GM23338 (cell line): ENCODE measurements around the gene IL17REL. TPM values are rescaled to one million over a fixed set of nuclear protein-coding genes. Genes with fewer than 3 reads are reported as not detected.

Source experiments
- ATAC-seq: fragments of 200-7000 bp; cut with Tn5 transposase; 3 replicates; pipeline ENCODE4 v1.9.1; 2020
- DNase-seq: peaks from one replicate; pipeline ENCODE4 v3.0.0-alpha.2; 2015; ENCODE audit warnings: low spot score
- H2AFZ ChIP-seq: fragments of 200-600 bp; sonication (generic); 2 replicates; pipeline ENCODE4 v1.8.0; 2016; ENCODE audit warnings: antibody characterized with exemption, mild to moderate bottlenecking, moderate library complexity
- H3F3A ChIP-seq: fragments of 200-600 bp; sonication (generic); replicated peaks from 2 replicates; pipeline ENCODE4 v1.8.0; 2017; ENCODE audit warnings: antibody characterized with exemption, mixed run types, low read depth
- H3K27ac ChIP-seq: fragments of 200-600 bp; sonication (generic); 2 replicates; pipeline ENCODE4 v1.6.1; 2016; ENCODE audit warnings: low read depth
- H3K27me3 ChIP-seq: fragments of 200-600 bp; sonication (generic); 2 replicates; pipeline ENCODE4 v1.8.0; 2016; ENCODE audit warnings: mild to moderate bottlenecking, mixed run types, moderate library complexity; ENCODE audit not compliant: insufficient read depth
- H3K36me3 ChIP-seq: fragments of 200-600 bp; sonication (generic); 2 replicates; pipeline ENCODE4 v1.8.0; 2016; ENCODE audit warnings: mild to moderate bottlenecking; ENCODE audit not compliant: insufficient read depth
- H3K4me1 ChIP-seq: fragments of 200-600 bp; sonication (generic); 2 replicates; pipeline ENCODE4 v1.8.0; 2016; ENCODE audit warnings: mild to moderate bottlenecking, moderate library complexity; ENCODE audit not compliant: insufficient read depth
- H3K4me2 ChIP-seq: fragments of 200-600 bp; sonication (generic); 2 replicates; pipeline ENCODE4 v1.7.1; 2017; ENCODE audit warnings: mixed run types
- H3K4me3 ChIP-seq: fragments of 200-600 bp; sonication (generic); 2 replicates; pipeline ENCODE4 v1.6.1; 2016; ENCODE audit warnings: mixed run types
- H3K79me2 ChIP-seq: fragments of 200-600 bp; sonication (generic); replicated peaks from 2 replicates; pipeline ENCODE4 v1.8.0; 2017; ENCODE audit warnings: mild to moderate bottlenecking; ENCODE audit not compliant: insufficient read depth
- H3K9me2 ChIP-seq: fragments of 200-600 bp; sonication (generic); 2 replicates; pipeline ENCODE4 v1.8.0; 2017; ENCODE audit not compliant: insufficient read depth
- H4K20me1 ChIP-seq: fragments of 200-600 bp; sonication (generic); replicated peaks from 2 replicates; pipeline ENCODE4 v1.8.0; 2017; ENCODE audit warnings: mild to moderate bottlenecking; ENCODE audit not compliant: insufficient read depth
- H3K27ac Mint-ChIP-seq: 2 replicates; pipeline ENCODE4 v1.8.0; 2020; ENCODE audit warnings: inconsistent platforms, mild to moderate bottlenecking, moderate library complexity, mixed read lengths
- H3K27me3 Mint-ChIP-seq: 3 replicates; pipeline ENCODE4 v1.8.0; 2022; ENCODE audit warnings: low read depth, mild to moderate bottlenecking, moderate library complexity, mixed read lengths, inconsistent platforms; ENCODE audit not compliant: insufficient read depth, poor library complexity
- H3K36me3 Mint-ChIP-seq: 3 replicates; pipeline ENCODE4 v1.8.0; 2021; ENCODE audit warnings: low read depth, mild to moderate bottlenecking, inconsistent platforms, moderate library complexity, mixed read lengths
- H3K4me1 Mint-ChIP-seq: 3 replicates; pipeline ENCODE4 v1.8.0; 2020; ENCODE audit warnings: mild to moderate bottlenecking, inconsistent platforms, mixed read lengths
- H3K4me3 Mint-ChIP-seq: 3 replicates; pipeline ENCODE4 v1.8.0; 2021; ENCODE audit warnings: moderate library complexity, mild to moderate bottlenecking, inconsistent platforms, mixed read lengths
- H3K9me3 Mint-ChIP-seq: 3 replicates; pipeline ENCODE4 v1.8.0; 2020; ENCODE audit warnings: moderate library complexity, mild to moderate bottlenecking, inconsistent platforms, mixed read lengths
- CREB1 ChIP-seq: fragments of 250-450 bp; sonication (Bioruptor Pico); IDR thresholded peaks from 2 replicates; pipeline ENCODE4 v1.5.0; 2020; ENCODE audit warnings: low read depth, mild to moderate bottlenecking, moderate library complexity
- EZH2 ChIP-seq: fragments of 200-600 bp; sonication (generic); IDR thresholded peaks from one replicate; pipeline ENCODE4 v1.8.0; 2017; ENCODE audit warnings: antibody characterized with exemption, mild to moderate bottlenecking, low read depth; ENCODE audit not compliant: unreplicated experiment
- EZH2phosphoT487 ChIP-seq: fragments of 200-600 bp; sonication (generic); IDR thresholded peaks from one replicate; pipeline ENCODE4 v1.8.1; 2018; ENCODE audit warnings: antibody characterized with exemption; ENCODE audit not compliant: unreplicated experiment
- JUNB ChIP-seq: IDR thresholded peaks from one replicate; pipeline ENCODE4 v1.6.1; 2016; ENCODE audit warnings: antibody characterized with exemption; ENCODE audit not compliant: unreplicated experiment
- NANOG ChIP-seq: IDR thresholded peaks from 2 replicates; pipeline ENCODE4 v1.6.1; 2016; ENCODE audit warnings: antibody characterized with exemption, borderline replicate concordance
- POLR2AphosphoS5 ChIP-seq: IDR thresholded peaks from 2 replicates; pipeline ENCODE4 v1.6.1; 2016; ENCODE audit warnings: antibody characterized with exemption, low read depth
- STAT1 ChIP-seq: IDR thresholded peaks from one replicate; pipeline ENCODE4 v1.6.1; 2016; ENCODE audit warnings: antibody characterized with exemption; ENCODE audit not compliant: unreplicated experiment
- ZNF114 ChIP-seq: fragments of 250-450 bp; sonication (Bioruptor Pico); IDR thresholded peaks from 2 replicates; pipeline ENCODE4 v1.5.0; 2020; ENCODE audit warnings: mild to moderate bottlenecking, moderate library complexity
- ZNF331 ChIP-seq: fragments of 250-450 bp; sonication (Bioruptor Pico); IDR thresholded peaks from 2 replicates; pipeline ENCODE4 v1.5.0; 2020; ENCODE audit warnings: low read depth, mild to moderate bottlenecking, moderate library complexity
- polyA plus RNA-seq: library from polyadenylated mRNA; unstranded; fragments of >200 nt; fragmentation: Nextera tagmentation; extraction: Ambion mirVana; gene quantifications from 2 replicates; pipeline ENCODE4 v1.2.1, GENCODE V29; 2016
- total RNA-seq: library from RNA; depleted of rRNA; stranded (reverse); fragments of >200 nt; shearing (Covaris generic); gene quantifications from 2 replicates; pipeline ENCODE4 v1.2.3, GENCODE V29; 2014
- TF ChIP-seq, protein P1 (sequence below): fragments of 250-450 bp; sonication (Bioruptor Pico); IDR thresholded peaks from 2 replicates; pipeline ENCODE4 v1.5.0; 2020; ENCODE audit warnings: mild to moderate bottlenecking, moderate library complexity
- TF ChIP-seq, protein P2 (sequence below): IDR thresholded peaks from 2 replicates; pipeline ENCODE4 v1.6.1; 2016; ENCODE audit warnings: antibody characterized with exemption
- TF ChIP-seq, protein P3 (sequence below): IDR thresholded peaks from one replicate; pipeline ENCODE4 v1.6.1; 2018; ENCODE audit warnings: antibody characterized with exemption; ENCODE audit not compliant: unreplicated experiment
- TF ChIP-seq, protein P4 (sequence below), 2 experiments: fragments of 200-600 bp in 1 of 2; sonication (generic) in 1 of 2; conservative IDR thresholded peaks; 2 replicates each; pipeline versions ENCODE4 v1.5.1 to v1.6.1; 2016 to 2017; ENCODE audit warnings: antibody characterized with exemption in 2 of 2, low read depth in 2 of 2, mild to moderate bottlenecking in 2 of 2, moderate library complexity in 1 of 2

IL17REL gene
- total and polyA plus RNA-seq, 2 experiments from 2014 or later, result 0.31 TPM; not detected in 1

DNA sequence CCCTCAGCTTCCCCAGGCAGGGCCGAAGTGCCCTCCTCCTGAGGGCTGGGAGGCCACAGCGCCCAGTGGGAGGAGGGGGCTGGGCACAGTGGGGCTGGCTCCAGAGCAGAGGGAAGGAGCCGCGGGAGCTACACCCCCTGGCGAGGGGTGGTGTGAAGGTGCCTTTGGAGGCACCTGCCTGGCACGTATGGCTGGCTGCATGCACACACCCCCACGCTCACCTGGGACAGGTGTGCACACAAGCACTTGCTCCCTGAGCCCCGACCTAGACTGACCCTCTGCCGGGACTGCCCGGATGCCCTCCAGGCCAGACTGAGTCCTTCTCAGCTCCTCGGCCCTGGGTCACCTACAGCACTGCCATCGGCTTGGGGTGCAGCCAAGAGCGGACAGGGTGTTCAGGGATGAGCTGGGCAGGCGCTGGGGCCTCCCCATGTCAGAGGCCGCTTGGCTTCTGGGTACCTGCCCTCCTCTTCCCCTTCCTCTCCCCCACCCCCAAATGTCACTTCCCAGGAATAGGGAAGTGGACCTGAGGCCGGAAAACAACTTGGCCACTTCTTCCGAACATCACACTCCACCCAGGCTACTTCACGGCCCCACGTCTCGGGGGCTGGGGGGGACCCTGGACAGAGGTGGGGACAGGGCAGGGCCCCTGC is 59.4 kb downstream of the IL17REL start:
- Mint-ChIP-seq H3K4me3 (no peak overlapping the region), H3K36me3 (no peaks in the 10 kb centered on the region), H3K27me3 (peaks cover 5% of the 10 kb centered on the region), H3K9me3 (no peaks in the 10 kb centered on the region), H3K27ac (no peak overlapping the region), H3K4me1 (peaks cover 4% of the 10 kb centered on the region; the same call in 2 of the 3 replicates)
- Histone ChIP-seq H3K36me3 (no peaks in the 10 kb centered on the region), H3K4me1 (no peaks in the 10 kb centered on the region), H3K4me3 (no peak overlapping the region), H3K4me2 (no peak overlapping the region), H3F3A (no peaks in the 10 kb centered on the region), H3K9me2 (no peaks in the 10 kb centered on the region), H3K27ac (no peak overlapping the region), H2AFZ (no peak overlapping the region), H4K20me1 (no peaks in the 10 kb centered on the region), H3K27me3 (no peaks in the 10 kb centered on the region), H3K79me2 (no peaks in the 10 kb centered on the region)
- no peak for DNase-seq
- no peak for ATAC-seq
- TF ChIP-seq, protein P1, sequence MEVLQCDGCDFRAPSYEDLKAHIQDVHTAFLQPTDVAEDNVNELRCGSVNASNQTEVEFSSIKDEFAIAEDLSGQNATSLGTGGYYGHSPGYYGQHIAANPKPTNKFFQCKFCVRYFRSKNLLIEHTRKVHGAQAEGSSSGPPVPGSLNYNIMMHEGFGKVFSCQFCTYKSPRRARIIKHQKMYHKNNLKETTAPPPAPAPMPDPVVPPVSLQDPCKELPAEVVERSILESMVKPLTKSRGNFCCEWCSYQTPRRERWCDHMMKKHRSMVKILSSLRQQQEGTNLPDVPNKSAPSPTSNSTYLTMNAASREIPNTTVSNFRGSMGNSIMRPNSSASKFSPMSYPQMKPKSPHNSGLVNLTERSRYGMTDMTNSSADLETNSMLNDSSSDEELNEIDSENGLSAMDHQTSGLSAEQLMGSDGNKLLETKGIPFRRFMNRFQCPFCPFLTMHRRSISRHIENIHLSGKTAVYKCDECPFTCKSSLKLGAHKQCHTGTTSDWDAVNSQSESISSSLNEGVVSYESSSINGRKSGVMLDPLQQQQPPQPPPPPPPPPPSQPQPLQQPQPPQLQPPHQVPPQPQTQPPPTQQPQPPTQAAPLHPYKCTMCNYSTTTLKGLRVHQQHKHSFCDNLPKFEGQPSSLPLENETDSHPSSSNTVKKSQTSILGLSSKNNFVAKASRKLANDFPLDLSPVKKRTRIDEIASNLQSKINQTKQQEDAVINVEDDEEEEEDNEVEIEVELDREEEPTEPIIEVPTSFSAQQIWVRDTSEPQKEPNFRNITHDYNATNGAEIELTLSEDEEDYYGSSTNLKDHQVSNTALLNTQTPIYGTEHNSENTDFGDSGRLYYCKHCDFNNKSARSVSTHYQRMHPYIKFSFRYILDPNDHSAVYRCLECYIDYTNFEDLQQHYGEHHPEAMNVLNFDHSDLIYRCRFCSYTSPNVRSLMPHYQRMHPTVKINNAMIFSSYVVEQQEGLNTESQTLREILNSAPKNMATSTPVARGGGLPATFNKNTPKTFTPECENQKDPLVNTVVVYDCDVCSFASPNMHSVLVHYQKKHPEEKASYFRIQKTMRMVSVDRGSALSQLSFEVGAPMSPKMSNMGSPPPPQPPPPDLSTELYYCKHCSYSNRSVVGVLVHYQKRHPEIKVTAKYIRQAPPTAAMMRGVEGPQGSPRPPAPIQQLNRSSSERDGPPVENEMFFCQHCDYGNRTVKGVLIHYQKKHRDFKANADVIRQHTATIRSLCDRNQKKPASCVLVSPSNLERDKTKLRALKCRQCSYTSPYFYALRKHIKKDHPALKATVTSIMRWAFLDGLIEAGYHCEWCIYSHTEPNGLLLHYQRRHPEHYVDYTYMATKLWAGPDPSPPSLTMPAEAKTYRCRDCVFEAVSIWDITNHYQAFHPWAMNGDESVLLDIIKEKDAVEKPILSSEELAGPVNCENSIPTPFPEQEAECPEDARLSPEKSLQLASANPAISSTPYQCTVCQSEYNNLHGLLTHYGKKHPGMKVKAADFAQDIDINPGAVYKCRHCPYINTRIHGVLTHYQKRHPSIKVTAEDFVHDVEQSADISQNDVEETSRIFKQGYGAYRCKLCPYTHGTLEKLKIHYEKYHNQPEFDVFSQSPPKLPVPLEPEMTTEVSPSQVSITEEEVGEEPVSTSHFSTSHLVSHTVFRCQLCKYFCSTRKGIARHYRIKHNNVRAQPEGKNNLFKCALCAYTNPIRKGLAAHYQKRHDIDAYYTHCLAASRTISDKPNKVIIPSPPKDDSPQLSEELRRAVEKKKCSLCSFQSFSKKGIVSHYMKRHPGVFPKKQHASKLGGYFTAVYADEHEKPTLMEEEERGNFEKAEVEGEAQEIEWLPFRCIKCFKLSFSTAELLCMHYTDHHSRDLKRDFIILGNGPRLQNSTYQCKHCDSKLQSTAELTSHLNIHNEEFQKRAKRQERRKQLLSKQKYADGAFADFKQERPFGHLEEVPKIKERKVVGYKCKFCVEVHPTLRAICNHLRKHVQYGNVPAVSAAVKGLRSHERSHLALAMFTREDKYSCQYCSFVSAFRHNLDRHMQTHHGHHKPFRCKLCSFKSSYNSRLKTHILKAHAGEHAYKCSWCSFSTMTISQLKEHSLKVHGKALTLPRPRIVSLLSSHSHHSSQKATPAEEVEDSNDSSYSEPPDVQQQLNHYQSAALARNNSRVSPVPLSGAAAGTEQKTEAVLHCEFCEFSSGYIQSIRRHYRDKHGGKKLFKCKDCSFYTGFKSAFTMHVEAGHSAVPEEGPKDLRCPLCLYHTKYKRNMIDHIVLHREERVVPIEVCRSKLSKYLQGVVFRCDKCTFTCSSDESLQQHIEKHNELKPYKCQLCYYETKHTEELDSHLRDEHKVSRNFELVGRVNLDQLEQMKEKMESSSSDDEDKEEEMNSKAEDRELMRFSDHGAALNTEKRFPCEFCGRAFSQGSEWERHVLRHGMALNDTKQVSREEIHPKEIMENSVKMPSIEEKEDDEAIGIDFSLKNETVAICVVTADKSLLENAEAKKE (CRISPR knock-in tag), result no peak
- TF ChIP-seq JUNB (no peak), CREB1 (no peak), ZNF331 (CRISPR knock-in tag) (no peak), POLR2AphosphoS5 (no peak), EZH2 (no peak), STAT1 (no peak), EZH2phosphoT487 (no peak), NANOG (no peak), ZNF114 (CRISPR knock-in tag) (no peak)
- TF ChIP-seq, protein P2, sequence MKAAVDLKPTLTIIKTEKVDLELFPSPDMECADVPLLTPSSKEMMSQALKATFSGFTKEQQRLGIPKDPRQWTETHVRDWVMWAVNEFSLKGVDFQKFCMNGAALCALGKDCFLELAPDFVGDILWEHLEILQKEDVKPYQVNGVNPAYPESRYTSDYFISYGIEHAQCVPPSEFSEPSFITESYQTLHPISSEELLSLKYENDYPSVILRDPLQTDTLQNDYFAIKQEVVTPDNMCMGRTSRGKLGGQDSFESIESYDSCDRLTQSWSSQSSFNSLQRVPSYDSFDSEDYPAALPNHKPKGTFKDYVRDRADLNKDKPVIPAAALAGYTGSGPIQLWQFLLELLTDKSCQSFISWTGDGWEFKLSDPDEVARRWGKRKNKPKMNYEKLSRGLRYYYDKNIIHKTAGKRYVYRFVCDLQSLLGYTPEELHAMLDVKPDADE, result no peak
- TF ChIP-seq, protein P3, sequence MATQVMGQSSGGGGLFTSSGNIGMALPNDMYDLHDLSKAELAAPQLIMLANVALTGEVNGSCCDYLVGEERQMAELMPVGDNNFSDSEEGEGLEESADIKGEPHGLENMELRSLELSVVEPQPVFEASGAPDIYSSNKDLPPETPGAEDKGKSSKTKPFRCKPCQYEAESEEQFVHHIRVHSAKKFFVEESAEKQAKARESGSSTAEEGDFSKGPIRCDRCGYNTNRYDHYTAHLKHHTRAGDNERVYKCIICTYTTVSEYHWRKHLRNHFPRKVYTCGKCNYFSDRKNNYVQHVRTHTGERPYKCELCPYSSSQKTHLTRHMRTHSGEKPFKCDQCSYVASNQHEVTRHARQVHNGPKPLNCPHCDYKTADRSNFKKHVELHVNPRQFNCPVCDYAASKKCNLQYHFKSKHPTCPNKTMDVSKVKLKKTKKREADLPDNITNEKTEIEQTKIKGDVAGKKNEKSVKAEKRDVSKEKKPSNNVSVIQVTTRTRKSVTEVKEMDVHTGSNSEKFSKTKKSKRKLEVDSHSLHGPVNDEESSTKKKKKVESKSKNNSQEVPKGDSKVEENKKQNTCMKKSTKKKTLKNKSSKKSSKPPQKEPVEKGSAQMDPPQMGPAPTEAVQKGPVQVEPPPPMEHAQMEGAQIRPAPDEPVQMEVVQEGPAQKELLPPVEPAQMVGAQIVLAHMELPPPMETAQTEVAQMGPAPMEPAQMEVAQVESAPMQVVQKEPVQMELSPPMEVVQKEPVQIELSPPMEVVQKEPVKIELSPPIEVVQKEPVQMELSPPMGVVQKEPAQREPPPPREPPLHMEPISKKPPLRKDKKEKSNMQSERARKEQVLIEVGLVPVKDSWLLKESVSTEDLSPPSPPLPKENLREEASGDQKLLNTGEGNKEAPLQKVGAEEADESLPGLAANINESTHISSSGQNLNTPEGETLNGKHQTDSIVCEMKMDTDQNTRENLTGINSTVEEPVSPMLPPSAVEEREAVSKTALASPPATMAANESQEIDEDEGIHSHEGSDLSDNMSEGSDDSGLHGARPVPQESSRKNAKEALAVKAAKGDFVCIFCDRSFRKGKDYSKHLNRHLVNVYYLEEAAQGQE, result no peak
- TF ChIP-seq, protein P4, sequence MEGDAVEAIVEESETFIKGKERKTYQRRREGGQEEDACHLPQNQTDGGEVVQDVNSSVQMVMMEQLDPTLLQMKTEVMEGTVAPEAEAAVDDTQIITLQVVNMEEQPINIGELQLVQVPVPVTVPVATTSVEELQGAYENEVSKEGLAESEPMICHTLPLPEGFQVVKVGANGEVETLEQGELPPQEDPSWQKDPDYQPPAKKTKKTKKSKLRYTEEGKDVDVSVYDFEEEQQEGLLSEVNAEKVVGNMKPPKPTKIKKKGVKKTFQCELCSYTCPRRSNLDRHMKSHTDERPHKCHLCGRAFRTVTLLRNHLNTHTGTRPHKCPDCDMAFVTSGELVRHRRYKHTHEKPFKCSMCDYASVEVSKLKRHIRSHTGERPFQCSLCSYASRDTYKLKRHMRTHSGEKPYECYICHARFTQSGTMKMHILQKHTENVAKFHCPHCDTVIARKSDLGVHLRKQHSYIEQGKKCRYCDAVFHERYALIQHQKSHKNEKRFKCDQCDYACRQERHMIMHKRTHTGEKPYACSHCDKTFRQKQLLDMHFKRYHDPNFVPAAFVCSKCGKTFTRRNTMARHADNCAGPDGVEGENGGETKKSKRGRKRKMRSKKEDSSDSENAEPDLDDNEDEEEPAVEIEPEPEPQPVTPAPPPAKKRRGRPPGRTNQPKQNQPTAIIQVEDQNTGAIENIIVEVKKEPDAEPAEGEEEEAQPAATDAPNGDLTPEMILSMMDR (conservative IDR thresholded peaks at IDR 0.05; ENCODE audit: low read depth in 2 of 2), result no peak
